Glutamatergic neuron (in vitro differentiated cells): ENCODE results near the gene STRA6. TPM values are rescaled to one million over a fixed set of nuclear protein-coding genes. Genes with fewer than 3 reads are reported as not detected.

ENCODE experiments used
- DNase-seq: peaks from one replicate; pipeline ENCODE4 v3.0.0; 2022
- H3K27ac Mint-ChIP-seq: one replicate; pipeline ENCODE4 v1.8.0; 2020; ENCODE audit warnings: mild to moderate bottlenecking, mixed read lengths, inconsistent platforms; ENCODE audit not compliant: unreplicated experiment
- H3K27me3 Mint-ChIP-seq: one replicate; pipeline ENCODE4 v1.8.0; 2020; ENCODE audit warnings: mild to moderate bottlenecking, moderate library complexity, mixed read lengths, inconsistent platforms; ENCODE audit not compliant: unreplicated experiment
- H3K36me3 Mint-ChIP-seq: one replicate; pipeline ENCODE4 v1.8.0; 2020; ENCODE audit warnings: mild to moderate bottlenecking, mixed read lengths, inconsistent platforms; ENCODE audit not compliant: unreplicated experiment
- H3K4me1 Mint-ChIP-seq: one replicate; pipeline ENCODE4 v1.8.0; 2020; ENCODE audit warnings: mild to moderate bottlenecking, low read depth, mixed read lengths, inconsistent platforms; ENCODE audit not compliant: unreplicated experiment
- H3K4me3 Mint-ChIP-seq: one replicate; pipeline ENCODE4 v1.8.0; 2020; ENCODE audit warnings: mild to moderate bottlenecking, mixed read lengths, inconsistent platforms; ENCODE audit not compliant: unreplicated experiment
- H3K9me3 Mint-ChIP-seq: one replicate; pipeline ENCODE4 v1.8.0; 2020; ENCODE audit warnings: mild to moderate bottlenecking, moderate library complexity, mixed read lengths, inconsistent platforms; ENCODE audit not compliant: unreplicated experiment
- CTCF ChIP-seq: fragments of 200-600 bp; sonication (generic); IDR thresholded peaks from one replicate; pipeline ENCODE4 v1.5.0; 2021; ENCODE audit not compliant: partially characterized antibody, unreplicated experiment
- long read RNA-seq: library from polyadenylated mRNA; unstranded; transcript quantifications from one replicate; pipeline ENCODE4 v2.0.0, GENCODE V29; 2020; ENCODE audit not compliant: unreplicated experiment
- total RNA-seq: library from RNA; stranded (reverse); fragmentation: NEBNext Ultra II Directional; extraction: Animal tissue kit (Norgen Biotek cat#: 25700); gene quantifications from one replicate; pipeline ENCODE4 v1.2.1, GENCODE V29; 2021; ENCODE audit not compliant: unreplicated experiment

Gene STRA6, protein sequence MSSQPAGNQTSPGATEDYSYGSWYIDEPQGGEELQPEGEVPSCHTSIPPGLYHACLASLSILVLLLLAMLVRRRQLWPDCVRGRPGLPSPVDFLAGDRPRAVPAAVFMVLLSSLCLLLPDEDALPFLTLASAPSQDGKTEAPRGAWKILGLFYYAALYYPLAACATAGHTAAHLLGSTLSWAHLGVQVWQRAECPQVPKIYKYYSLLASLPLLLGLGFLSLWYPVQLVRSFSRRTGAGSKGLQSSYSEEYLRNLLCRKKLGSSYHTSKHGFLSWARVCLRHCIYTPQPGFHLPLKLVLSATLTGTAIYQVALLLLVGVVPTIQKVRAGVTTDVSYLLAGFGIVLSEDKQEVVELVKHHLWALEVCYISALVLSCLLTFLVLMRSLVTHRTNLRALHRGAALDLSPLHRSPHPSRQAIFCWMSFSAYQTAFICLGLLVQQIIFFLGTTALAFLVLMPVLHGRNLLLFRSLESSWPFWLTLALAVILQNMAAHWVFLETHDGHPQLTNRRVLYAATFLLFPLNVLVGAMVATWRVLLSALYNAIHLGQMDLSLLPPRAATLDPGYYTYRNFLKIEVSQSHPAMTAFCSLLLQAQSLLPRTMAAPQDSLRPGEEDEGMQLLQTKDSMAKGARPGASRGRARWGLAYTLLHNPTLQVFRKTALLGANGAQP
- total RNA-seq, result 8.4 TPM
- long read RNA-seq, partial matches to known transcripts, result 2 of 3 reads
- long read RNA-seq, other reads (novel, unspliced or antisense), result 1 of 3 reads

DNA sequence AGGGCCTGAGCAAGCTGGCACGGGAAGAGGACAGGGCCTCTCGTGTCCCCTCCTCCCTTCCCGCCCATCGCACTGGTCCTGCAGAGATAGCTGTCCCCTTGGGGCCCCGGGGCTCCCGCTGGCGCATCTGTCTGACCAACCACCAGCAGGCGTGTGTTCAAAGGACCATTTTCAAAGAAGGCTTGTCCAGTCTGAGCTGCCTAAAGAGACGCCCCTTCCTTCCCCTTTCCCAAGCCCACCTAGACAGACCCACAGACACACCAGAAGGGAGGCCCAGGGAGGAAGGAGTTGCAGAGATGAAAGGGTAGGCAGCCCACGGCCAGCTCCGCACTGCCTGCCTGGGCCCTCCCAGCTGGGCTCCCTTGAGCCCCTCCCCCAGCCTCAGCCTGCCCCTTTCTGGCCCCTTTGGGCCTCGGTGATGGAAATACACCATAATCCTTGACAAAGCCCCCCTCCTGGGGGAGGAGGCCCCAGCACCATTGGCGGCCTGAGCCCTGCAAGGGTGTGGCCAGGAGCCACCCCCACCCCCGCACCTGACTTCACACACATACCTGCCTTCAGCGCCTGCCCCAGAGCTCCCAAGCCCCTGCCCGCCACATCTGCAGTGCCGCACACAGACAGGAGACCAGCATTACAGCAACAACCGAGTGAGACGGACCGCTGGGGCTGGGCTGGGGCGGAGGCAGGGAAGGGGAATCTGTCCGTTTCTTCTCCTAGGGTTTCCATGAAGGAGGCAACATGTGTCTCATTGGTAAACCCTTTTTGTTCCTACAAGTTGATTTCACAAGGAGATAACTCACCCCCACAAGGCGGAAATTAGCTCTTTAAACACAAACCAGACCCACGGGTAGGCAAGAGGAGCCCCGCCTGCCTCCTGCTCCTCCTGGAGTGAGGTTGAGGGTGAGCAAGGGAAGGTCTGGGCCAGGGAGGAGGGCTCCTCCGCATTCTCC lies at the start of gene STRA6:
TSS of gene STRA6 (minus strand) at position 336 of the 950 bp plus-strand sequence. CDS start 520 bp downstream, outside the sequence.
- Mint-ChIP-seq H3K4me3 (peak within 1 kb of the TSS; percentile 72), H3K36me3 (no peaks in the 10 kb centered on the region), H3K27me3 (peaks cover 2% of the 10 kb centered on the region), H3K9me3 (peaks cover 11% of the 10 kb centered on the region), H3K27ac (peak within 1 kb of the TSS; percentile 48), H3K4me1 (peaks cover 28% of the 10 kb centered on the region)
- TF ChIP-seq CTCF, result no peak
- no peak for DNase-seq

GRCh38 chr15:74252291-74252690 lies 49.7 kb upstream of the STRA6 start:
- Mint-ChIP-seq H3K9me3 (peaks cover 9% of the 10 kb centered on the region), H3K27me3 (peaks cover 3% of the 10 kb centered on the region), H3K4me1 (peaks cover 12% of the 10 kb centered on the region), H3K36me3 (no peaks in the 10 kb centered on the region), H3K27ac (no peak overlapping the region), H3K4me3 (no peak overlapping the region)
- no peak for DNase-seq
- TF ChIP-seq CTCF, result no peak

- DNase-seq, result no peak
- Mint-ChIP-seq H3K36me3 (no peaks in the 10 kb centered on the region), H3K4me1 (peaks cover 6% of the 10 kb centered on the region), H3K27me3 (peaks cover 3% of the 10 kb centered on the region), H3K4me3 (no peak overlapping the region), H3K9me3 (peaks cover 7% of the 10 kb centered on the region), H3K27ac (no peak overlapping the region)
- TF ChIP-seq CTCF, result no peak
These were observed 48.7 kb upstream of the STRA6 start for GRCh38 chr15:74251131-74251811.

GRCh38 chr15:74250266-74250665 lies 47.7 kb upstream of the STRA6 start:
- Mint-ChIP-seq H3K27me3 (peaks cover 4% of the 10 kb centered on the region), H3K36me3 (no peaks in the 10 kb centered on the region), H3K4me1 (peaks cover 9% of the 10 kb centered on the region), H3K9me3 (peaks cover 10% of the 10 kb centered on the region), H3K27ac (no peak overlapping the region), H3K4me3 (no peak overlapping the region)
- no peak for TF ChIP-seq CTCF
- no peak for DNase-seq
